Erythroblast (primary cell): ENCODE results near the gene CLDN10.

Experiments
- DNase-seq, 2 experiments: peaks; one replicate each; lab custom pipeline; 2025; lab: John Stamatoyannopoulos, UW
- GATA1 ChIP-seq: IDR thresholded peaks from 2 replicates; pipeline ENCODE4 v1.6.1; 2011; ENCODE audit warnings: low read depth, mild to moderate bottlenecking, control low read depth, low read length, moderate library complexity
- POLR2A ChIP-seq: IDR thresholded peaks from 2 replicates; pipeline ENCODE4 v1.6.1; 2011; ENCODE audit warnings: mild to moderate bottlenecking, low read length

CLDN10 gene

GRCh38 chr13:95623141-95623540, 70.6 kb downstream of the CLDN10 start:
- DNase-seq = no peak
- TF ChIP-seq POLR2A (no peak), GATA1 (no peak)

- TF ChIP-seq GATA1 (no peak), POLR2A (no peak)
- peak; percentile 43 to 69 for DNase-seq
Measured at GRCh38 chr13:95624020-95624419, 71.5 kb downstream of the CLDN10 start.

- TF ChIP-seq GATA1 (no peak), POLR2A (no peak)
Measured at GRCh38 chr13:95626768-95627167, 74.2 kb downstream of the CLDN10 start.

GRCh38 chr13:95627590-95627989, 75.1 kb downstream of the CLDN10 start:
- DNase-seq = no peak
- TF ChIP-seq GATA1 (no peak), POLR2A (no peak)

More at GRCh38 chr13:95626768-95627167, 74.2 kb downstream of the CLDN10 start:
- no peak for DNase-seq

GRCh38 chr13:95628488-95628887, 76.0 kb downstream of the CLDN10 start:
- no peak for DNase-seq
- TF ChIP-seq POLR2A = no peak
- TF ChIP-seq GATA1 = no peak

- no peak for DNase-seq
- TF ChIP-seq GATA1 (no peak), POLR2A (no peak)
Measured at GRCh38 chr13:95629071-95629470, 76.6 kb downstream of the CLDN10 start.
